Stimulated activated CD8-positive, alpha-beta memory T cell treated with anti-CD3 and anti-CD28 coated beads, Interleukin-2, amount 100 ng/mL, for 1 hour (primary cell): ENCODE measurements around the gene CUZD1.
A peak's percentile ranks its signal among the peaks of the same experiment; 100 is the strongest.
"Not testable (repeated sequence)": the region's sequence is repeated elsewhere in the genome, so short reads cannot be mapped to it uniquely, and the experiment has no call there.

Experiments used
- DNase-seq, 2 donors: peaks; one replicate each; pipeline ENCODE4 v3.0.0-alpha.2; 2020; ENCODE audit warnings: low read depth in 2 of 2

The CUZD1 gene, protein sequence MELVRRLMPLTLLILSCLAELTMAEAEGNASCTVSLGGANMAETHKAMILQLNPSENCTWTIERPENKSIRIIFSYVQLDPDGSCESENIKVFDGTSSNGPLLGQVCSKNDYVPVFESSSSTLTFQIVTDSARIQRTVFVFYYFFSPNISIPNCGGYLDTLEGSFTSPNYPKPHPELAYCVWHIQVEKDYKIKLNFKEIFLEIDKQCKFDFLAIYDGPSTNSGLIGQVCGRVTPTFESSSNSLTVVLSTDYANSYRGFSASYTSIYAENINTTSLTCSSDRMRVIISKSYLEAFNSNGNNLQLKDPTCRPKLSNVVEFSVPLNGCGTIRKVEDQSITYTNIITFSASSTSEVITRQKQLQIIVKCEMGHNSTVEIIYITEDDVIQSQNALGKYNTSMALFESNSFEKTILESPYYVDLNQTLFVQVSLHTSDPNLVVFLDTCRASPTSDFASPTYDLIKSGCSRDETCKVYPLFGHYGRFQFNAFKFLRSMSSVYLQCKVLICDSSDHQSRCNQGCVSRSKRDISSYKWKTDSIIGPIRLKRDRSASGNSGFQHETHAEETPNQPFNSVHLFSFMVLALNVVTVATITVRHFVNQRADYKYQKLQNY

DNA sequence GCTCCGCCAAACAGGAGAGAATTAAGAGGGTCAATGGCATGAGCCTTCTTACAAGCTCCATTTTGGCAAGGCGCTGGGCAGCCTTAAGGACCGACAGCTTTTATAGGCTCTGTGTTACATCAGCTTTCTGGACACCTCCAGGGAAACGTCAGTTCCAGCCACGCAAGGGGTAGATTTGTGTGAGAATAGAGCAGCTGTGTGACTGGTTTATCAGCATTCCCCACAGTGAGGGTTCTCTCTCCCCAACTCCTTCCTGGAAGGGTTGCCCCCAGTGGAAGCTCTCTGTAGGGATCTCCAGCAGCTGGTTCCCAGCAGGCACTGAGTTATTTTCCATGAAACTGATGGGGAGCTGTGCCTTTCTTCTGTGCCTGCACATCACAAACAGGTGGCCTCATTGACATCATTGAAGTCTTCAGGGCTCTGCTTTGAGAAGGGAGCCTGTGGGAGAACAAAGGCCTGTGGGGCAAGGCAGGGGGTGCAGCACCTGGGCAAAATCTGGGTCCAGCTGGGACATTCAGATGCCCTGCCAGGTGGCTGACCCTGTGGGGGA lies at the start of gene CUZD1:
Gene CUZD1, minus strand, starts transcription at position 75 of the 550 bp plus-strand sequence. Its CDS starts 14 bp downstream, at position 61.
- DNase-seq, result no peak

- no peak for DNase-seq
Observed at GRCh38 chr10:122894261-122894944, 48.7 kb upstream of the CUZD1 start.

DNA sequence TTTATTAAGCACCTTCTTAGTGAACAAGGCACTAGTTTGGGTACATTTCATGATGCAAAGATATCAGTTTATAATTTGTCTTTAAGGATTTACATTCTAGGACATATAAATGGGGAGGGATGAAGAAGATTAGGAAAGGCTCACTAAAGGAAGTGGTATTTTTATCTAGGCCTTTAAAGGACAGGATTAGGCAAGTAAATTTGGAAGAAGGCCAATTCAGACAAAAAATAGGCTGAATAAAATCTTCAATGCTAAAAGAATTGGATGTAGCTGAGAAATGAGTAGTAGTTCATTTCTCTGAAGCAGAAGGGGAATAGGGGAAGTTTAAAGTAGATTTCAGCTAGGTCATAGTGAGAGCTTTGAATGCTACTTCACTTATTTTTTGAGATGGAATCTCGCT lies 38.5 kb upstream of the CUZD1 start:
- DNase-seq, result no peak

GRCh38 chr10:122882766-122883165 lies 37.1 kb upstream of the CUZD1 start:
- DNase-seq, result no peak

DNA sequence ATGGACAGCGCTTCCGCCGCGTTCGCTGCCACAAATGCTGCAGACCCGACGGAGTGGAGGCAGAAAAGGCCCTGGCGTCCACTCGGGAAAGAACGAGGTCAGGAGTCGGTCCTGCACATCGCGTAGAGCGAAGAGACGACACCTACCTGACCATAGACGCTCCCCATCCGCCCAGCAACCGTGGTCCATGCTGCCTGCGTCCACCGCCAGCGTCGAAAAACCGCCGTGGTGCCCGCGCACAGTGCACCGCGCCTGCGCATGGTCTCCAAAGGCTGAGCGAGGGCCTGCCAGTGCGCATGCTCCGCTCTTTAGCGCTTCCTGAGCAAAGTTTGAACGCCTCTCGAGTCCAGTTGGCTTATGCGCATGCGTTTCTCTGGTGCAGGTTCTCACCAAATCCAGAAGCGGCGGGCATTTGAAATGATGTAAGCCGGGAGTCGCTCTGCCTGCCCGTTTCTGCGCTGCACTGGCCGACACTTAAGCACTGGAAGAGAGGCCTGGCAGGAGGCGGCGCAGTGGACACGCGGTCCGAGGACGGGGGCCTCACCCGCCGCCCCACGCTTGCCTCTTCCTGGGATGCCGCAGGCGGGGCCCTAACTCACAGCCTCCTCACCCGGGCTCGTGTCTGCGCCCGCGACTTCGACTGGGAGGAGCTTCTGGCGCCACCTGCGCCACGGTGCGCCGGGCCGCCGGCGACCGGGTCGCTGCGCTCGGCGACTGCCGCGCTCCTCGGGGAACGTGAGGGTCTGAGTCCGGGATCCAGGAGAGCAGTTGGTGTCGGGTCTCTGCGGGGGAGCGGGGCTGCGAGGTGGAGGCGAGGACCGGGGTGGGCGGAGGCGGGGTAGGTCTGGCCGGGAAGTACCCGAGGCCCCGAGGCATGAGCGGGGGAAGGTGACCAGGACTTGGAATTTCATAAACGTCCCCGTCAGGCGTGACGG lies 33.9 kb upstream of the CUZD1 start, which contains the start of gene FAM24B:
Gene FAM24B, minus strand, starts transcription at position 243 of the 935 bp plus-strand sequence. CDS start 29,066 bp downstream, outside the sequence.
- DNase-seq, result peak; percentile 83 to 91

GRCh38 chr10:122878799-122879338 lies 33.2 kb upstream of the CUZD1 start:
- DNase-seq, result no peak

GRCh38 chr10:122877264-122877663 lies 31.6 kb upstream of the CUZD1 start:
- DNase-seq, result no peak

DNA sequence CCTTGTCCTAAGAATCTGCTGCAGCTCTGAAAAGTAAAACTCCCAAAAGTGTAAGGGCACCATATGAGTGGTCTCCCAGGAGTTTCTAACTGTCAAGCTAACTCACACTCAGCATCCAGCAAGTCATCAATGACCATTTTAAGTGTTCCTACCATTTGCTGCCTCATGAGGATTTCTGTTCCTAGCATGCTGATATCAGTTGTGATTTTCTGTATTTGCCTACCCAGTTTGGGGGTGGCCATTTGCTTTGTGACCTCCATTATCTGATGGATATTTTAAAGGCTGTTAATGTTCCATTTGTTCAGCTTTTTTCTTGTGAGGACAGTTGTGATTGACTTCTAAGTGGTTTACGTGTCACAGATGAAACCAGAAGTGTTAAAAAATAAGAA lies 30.8 kb upstream of the CUZD1 start:
- DNase-seq, result no peak

DNA sequence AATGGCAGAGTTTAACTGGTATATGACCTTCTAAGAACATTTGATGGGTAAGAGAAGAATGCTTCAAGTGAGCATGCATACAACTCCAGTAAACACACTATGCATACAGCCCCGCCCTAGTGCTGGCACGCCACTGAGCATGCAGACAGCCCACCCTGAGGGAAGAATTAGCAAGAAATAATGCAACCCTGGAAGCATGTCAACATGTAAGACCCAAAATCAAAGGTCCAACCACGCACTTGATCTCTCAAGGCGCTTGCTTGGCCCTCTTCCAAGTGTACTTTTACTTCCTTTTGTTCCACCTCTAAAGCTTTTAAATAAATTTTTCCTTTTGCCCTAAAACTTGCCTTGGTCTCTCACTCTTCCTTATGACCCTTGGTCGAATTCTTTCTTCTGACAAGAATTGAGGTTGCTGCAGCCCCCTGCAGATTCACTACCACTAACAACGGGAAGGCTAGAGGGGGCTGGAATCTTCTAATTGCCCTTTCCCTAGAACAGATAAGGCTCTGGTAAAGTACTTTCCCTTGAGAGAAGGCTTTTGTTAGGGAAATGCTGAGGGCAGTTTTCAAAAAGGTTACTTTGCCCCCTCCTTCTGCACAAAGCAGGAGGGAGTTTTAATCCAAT lies 30.3 kb upstream of the CUZD1 start:
- DNase-seq, result no peak

GRCh38 chr10:122871947-122872346 lies 26.3 kb upstream of the CUZD1 start:
- not testable (repeated sequence) for DNase-seq

DNA sequence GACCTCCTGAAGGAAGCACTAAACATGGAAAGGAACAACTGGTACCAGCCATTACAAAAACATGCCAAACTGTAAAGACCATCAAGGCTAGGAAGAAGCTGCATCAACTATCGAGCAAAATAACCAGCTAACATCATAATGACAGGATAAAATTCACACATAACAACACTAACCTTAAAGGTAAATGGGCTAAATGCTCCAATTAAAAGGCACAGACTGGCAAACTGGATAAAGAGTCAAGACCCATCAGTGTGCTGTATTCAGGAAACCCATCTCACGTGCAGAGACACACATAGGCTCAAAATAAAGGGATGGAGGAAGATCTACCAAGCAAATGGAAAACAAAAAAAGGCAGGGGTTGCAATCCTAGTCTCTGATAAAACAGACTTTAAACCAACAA lies 23.1 kb upstream of the CUZD1 start:
- DNase-seq, result not testable (repeated sequence)

- DNase-seq, result not testable (repeated sequence)
Observed at GRCh38 chr10:122866757-122867482, 21.3 kb upstream of the CUZD1 start.

DNA sequence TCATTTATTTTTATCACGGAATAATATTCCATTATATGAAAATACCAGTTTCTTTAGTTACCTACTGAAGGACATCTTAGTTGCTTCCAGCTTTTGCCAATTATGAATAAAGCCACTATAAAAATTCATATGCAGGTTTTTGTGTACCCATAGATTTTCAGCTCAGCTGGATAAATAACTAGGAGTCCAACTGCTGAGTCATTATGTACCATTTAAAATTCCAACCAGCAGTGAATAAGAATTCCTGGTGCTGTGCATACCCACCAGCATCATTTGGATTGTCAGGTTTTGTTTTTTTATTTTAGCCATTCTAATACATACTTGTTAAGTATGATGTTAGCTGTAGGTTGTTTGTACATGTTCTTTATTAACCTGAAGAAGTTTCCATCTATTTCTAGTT lies 19.2 kb upstream of the CUZD1 start:
- DNase-seq, result no peak

DNA sequence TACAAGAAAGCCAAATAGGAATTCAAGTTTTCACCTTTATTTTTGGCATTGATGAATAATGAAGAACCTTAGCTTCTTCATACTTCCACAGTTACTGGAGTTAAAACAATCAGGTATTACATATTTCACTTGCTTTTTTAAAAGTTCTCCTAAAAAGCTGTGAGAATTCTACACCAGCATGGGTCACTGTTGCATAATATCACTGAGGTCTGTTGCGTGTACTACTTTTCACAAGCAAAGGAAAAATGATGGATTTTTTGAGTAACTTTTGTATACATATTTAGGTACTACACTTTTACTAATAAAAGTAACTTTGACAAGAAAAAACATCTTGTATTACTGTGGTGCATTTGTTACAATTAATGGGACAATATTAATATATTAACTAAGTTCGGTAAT lies 18.5 kb upstream of the CUZD1 start:
- no peak for DNase-seq

GRCh38 chr10:122863216-122864193 lies 17.8 kb upstream of the CUZD1 start:
- DNase-seq, result no peak

DNA sequence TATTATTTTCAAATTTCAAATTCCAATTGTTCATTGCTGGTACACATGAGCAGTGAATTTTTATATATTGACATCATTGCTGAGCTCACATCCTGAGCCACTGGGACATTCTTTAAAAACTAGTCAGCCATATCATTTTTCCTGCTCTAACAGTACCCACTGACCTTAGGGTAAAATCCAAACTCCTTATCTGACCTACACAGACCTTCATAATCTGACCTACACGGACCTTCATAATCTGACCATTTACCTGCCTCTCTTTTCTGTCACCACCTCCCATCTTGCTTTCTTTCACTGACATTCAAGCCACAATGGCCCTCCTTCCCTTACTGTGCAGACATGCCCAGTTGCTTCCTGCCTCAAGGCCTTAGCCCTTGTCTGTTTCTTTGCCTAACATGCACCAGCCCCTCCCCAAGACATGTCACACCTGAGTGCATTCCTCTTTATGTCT lies 16.1 kb upstream of the CUZD1 start:
- no peak for DNase-seq

DNA sequence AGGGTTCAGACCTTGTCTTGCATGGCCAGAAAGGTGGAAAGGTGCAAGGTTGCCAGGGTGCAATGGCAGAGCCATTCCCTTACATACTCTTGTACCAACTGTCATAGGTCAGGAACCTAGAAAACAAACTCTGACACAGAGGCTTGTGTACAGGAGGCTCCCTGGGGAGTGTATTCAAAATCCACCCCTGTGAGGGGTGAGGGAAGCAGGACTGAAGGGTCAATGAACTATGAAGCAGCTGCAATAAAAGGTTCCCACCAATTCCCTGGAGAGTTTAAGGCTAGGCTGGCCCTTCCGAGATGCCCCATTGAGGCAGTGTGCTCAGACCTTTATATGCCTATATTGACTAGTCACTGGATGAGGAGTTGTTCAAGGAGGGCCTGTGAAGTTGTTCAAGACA lies 13.9 kb upstream of the CUZD1 start:
- no peak for DNase-seq

- DNase-seq, result not testable (repeated sequence)
Observed at GRCh38 chr10:122858042-122858441, 12.4 kb upstream of the CUZD1 start.
